Measurements from ENCODE around the gene SMS. TPM values are rescaled to one million over a fixed set of nuclear protein-coding genes. Genes with fewer than 3 reads are reported as not detected.
A peak's percentile ranks its signal among the peaks of the same experiment; 100 is the strongest.

Gene SMS
- total RNA-seq, 1 donor from 2014 or later = 161 TPM

- DNase-seq (ENCODE audit: low spot score) = no peak
- H3K27me3 Mint-ChIP-seq (ENCODE audit: unreplicated experiment) = peaks cover 2% of the 10 kb centered on the region
- peak overlapping the region; percentile 71 for H3K27ac Mint-ChIP-seq (ENCODE audit: unreplicated experiment)
- no peak for TF ChIP-seq CTCF (IDR thresholded peaks at IDR 0.05; ENCODE audit: unreplicated experiment)
- H3K9me3 Mint-ChIP-seq (ENCODE audit: unreplicated experiment) = no peaks in the 10 kb centered on the region
- H3K36me3 Mint-ChIP-seq (ENCODE audit: low read depth, unreplicated experiment) = no peaks in the 10 kb centered on the region
- peak overlapping the region; percentile 51 for H3K4me3 Mint-ChIP-seq (ENCODE audit: unreplicated experiment)
- H3K4me1 Mint-ChIP-seq (ENCODE audit: unreplicated experiment) = peaks cover 15% of the 10 kb centered on the region
Observed at GRCh38 chrX:21960569-21961541, 20.3 kb downstream of the SMS start.

- peaks cover 15% of the 10 kb centered on the region for H3K4me1 Mint-ChIP-seq (ENCODE audit: unreplicated experiment)
- peaks cover 2% of the 10 kb centered on the region for H3K27me3 Mint-ChIP-seq (ENCODE audit: unreplicated experiment)
- no peak for TF ChIP-seq CTCF (IDR thresholded peaks at IDR 0.05; ENCODE audit: unreplicated experiment)
- H3K27ac Mint-ChIP-seq (ENCODE audit: unreplicated experiment) = no peak overlapping the region
- no peaks in the 10 kb centered on the region for H3K9me3 Mint-ChIP-seq (ENCODE audit: unreplicated experiment)
- H3K36me3 Mint-ChIP-seq (ENCODE audit: low read depth, unreplicated experiment) = no peaks in the 10 kb centered on the region
- DNase-seq (ENCODE audit: low spot score) = no peak
- H3K4me3 Mint-ChIP-seq (ENCODE audit: unreplicated experiment) = no peak overlapping the region
Observed at GRCh38 chrX:21962361-21962760, 21.9 kb downstream of the SMS start.

GRCh38 chrX:21963269-21963668 is 22.8 kb downstream of the SMS start:
- no peaks in the 10 kb centered on the region for H3K36me3 Mint-ChIP-seq (ENCODE audit: low read depth, unreplicated experiment)
- no peak for TF ChIP-seq CTCF (IDR thresholded peaks at IDR 0.05; ENCODE audit: unreplicated experiment)
- peaks cover 15% of the 10 kb centered on the region for H3K4me1 Mint-ChIP-seq (ENCODE audit: unreplicated experiment)
- H3K9me3 Mint-ChIP-seq (ENCODE audit: unreplicated experiment) = no peaks in the 10 kb centered on the region
- no peak overlapping the region for H3K4me3 Mint-ChIP-seq (ENCODE audit: unreplicated experiment)
- peaks cover 2% of the 10 kb centered on the region for H3K27me3 Mint-ChIP-seq (ENCODE audit: unreplicated experiment)
- DNase-seq (ENCODE audit: low spot score) = no peak
- no peak overlapping the region for H3K27ac Mint-ChIP-seq (ENCODE audit: unreplicated experiment)

GRCh38 chrX:21963731-21964405 is 23.4 kb downstream of the SMS start:
- no peaks in the 10 kb centered on the region for H3K9me3 Mint-ChIP-seq (ENCODE audit: unreplicated experiment)
- no peak for TF ChIP-seq CTCF (IDR thresholded peaks at IDR 0.05; ENCODE audit: unreplicated experiment)

More at GRCh38 chrX:21963731-21964405, 23.4 kb downstream of the SMS start:
- Mint-ChIP-seq H3K27me3 (ENCODE audit: unreplicated experiment) (peaks cover 2% of the 10 kb centered on the region), H3K27ac (ENCODE audit: unreplicated experiment) (no peak overlapping the region), H3K36me3 (ENCODE audit: low read depth, unreplicated experiment) (no peaks in the 10 kb centered on the region), H3K4me1 (ENCODE audit: unreplicated experiment) (peaks cover 15% of the 10 kb centered on the region), H3K4me3 (ENCODE audit: unreplicated experiment) (no peak overlapping the region)
- DNase-seq (ENCODE audit: low spot score) = no peak

All from endothelial cell (in vitro differentiated cells).